Limb (tissue), 2 donors: ENCODE results near the gene CCDC172.
A peak's percentile ranks its signal among the peaks of the same experiment; 100 is the strongest.

Source experiments
- DNase-seq, 2 donors: peaks; one replicate each; pipeline ENCODE4 v3.0.0-alpha.2; 2016; ENCODE audit errors: extremely low spot score in 2 of 2

CCDC172 gene, protein sequence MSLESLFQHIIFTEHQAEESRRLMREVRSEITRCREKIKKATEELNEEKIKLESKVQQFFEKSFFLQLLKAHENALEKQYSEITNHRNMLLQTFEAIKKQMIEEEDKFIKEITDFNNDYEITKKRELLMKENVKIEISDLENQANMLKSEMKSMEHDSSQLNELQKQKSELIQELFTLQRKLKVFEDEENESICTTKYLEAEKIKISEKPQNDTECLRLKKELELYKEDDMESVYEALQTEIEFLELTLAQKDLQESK

DNA sequence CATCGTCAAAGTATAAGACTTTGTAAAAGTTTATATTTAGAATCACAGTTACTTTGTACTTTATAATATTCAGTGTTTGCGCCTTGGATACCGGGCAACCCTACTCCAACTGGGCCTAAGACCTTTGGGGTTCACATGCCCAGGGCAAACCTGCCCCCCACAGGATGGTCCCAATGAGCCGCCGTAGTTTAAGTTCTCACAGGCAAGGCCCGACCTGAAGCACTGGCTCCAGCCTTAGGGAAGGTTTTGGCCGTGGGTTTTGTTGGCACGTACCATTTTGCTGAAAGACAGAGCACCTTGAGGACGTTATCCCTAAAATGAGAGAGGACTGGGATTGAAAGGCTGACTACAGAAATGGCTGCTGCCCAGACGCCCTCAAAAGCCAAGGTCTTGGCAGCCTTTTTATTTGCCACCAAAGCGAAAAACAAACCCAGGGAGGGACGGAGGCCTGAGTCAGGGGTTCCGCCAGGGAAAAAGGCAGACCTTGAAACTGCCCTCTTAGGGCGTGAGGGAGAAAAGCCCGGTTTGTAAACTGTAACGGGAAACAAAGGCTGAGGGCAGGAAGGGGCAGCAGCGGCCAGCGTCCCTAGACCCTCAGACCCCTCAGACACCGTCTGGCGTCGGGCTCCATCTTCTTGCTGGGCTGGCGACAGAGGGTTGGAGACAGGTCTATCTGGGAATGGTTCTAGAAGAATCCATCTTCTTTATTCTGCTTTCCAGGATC, at the start of gene CCDC172:
Gene CCDC172, plus strand, starts transcription at position 222 of the 724 bp plus-strand sequence. CDS start 564 bp downstream, outside the sequence.
- DNase-seq = no peak

DNA sequence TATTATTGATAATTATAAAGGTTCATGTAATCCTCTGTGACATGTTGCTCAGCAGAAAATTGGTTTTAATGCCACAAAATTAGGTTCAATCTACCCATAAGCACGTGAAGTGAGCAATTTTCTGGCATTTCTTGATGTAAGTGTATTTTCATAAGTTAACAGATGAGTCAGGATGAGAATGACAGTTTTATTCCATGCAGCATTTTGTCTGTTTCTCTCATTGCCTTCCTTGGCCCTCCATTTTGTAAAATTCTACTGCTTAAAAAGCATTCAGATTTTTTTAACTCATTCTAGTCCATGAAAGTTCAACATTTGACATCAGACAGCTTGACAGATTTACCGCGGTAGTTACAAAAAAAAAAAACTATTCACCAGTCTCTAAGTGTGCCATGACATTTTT, 47.3 kb upstream of the CCDC172 start:
- no peak for DNase-seq

DNA sequence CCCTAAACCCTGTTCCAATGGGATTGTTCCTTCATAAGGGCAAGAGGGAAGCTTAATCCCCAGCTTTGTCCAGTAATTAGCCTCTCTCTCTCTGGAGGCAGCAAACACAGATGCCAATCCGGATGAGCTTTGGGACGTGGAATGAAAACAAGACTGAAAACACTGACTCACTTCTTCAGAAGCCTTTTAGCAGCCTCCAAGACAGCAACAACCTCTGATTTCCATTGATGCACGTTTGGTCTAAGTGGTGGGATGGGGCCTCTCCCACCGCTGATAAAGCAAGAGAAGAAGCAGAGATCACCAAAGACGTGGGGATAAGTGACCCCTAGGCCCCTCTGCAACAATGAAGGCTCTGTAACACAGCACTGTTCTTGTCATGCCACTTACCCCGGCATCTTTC, 45.4 kb upstream of the CCDC172 start:
- DNase-seq = no peak

DNA sequence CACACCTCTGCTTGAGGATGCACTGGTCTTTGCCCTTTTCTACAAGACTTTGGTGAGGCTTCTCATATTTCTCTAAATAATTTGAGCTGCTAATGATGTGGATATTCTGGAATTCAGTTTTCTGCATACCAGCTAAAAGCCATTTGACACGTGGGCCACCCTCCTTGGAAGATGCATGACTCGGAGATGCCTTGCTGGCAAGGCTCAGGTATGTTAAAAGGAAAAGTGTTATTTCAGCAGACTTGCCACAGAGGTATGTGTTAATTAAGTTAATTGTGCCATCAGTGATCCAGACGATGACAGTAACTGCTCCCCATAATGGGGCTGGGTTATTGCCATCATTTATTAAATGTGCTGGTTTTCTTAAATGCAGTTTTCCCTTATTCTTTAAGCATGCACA, 42.5 kb upstream of the CCDC172 start:
- DNase-seq = no peak

DNA sequence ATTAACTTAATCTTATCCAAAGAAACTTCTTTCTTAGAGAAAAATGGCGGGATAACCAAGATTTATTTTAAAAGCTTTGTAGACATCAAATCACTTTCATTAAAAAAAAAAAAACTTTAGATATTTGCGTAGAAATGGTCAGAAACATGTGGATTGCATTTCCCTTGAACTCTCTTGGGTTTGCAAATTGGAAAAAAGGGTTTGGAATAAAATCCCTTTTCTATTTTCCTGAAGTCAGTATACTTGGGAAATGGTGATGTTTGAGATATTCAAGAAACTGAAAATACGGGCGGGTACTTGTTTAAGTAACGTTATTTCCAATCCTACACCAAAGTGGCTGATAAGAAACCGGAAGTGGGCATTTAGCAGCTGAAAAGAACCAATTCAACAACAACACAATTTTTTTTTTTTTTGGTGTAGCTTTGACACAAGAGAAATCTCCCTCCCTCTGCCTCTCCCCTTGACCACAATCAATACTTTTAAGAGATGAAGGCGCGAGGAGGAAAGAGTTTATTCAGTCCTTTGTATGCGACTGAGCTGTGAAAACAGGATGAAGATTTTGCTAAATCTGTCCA, 37.5 kb upstream of the CCDC172 start:
- no peak for DNase-seq

DNA sequence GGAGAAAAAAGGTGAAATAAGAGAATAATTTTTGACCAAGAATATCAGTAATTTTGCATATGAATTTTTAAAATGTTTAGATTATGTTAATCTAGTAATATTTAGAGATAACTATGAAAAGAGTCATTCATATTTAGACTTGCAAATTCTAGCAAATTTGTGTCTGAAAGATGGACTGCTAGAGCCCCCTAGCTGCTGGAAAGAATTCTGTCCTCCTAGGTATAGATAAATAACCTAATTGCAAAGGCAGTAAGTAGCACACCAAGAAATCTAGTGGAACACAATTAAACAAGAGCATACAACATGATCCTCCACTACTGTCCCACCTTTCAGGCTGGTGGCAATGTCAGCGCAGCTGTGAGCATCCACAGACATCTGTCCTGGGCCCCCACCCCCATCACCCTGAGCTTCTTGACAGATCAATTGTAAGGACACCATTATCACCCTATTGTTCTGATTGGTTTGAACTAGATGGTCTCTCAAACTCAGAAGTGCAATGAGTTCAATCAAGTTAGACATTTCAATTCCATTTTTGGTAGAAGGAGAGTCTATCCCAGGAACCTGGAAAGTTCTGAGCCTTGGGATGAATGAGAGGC, 36.2 kb upstream of the CCDC172 start:
- peak in 1 of 2 donors; percentile 63 for DNase-seq

DNA sequence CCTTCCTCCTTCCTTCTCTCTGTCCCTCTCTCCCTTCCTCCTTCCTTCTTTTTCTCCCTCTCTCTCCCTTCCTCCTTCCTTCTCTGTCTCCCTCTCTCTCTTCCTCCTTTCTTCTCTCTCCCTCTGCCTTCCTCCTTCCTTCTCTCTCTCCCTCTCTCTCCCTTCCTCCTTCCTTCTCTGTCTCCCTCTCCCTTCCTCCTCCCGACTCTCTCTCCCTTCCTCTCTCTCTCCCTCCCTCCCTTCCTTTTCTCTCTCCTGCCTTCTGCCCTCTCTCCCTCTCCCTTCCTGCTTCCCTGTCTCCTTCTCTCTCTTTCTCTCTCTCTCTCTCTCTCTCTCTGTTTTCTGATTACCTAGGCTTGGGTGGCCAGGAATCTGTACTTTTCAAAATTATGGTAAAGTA, 34.6 kb upstream of the CCDC172 start:
- no peak for DNase-seq

DNA sequence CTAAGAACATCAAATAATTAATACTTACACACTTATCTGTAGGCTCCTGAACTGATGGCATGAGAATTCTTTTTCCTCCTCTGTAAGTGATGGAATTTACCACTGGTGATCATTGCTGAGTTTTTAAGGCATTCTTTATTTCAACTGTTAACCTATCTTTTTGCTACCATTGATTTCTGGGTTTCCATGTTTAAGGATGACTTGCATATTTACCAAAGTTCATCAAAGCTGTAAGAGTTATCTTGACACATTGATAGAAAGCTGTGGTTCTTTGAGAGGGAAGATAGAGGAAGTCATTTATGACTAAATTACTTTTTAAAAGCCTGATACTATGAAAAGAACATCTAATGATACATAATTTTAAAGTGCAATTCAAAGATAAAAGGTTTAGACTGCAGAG, 31.8 kb upstream of the CCDC172 start:
- no peak for DNase-seq

DNA sequence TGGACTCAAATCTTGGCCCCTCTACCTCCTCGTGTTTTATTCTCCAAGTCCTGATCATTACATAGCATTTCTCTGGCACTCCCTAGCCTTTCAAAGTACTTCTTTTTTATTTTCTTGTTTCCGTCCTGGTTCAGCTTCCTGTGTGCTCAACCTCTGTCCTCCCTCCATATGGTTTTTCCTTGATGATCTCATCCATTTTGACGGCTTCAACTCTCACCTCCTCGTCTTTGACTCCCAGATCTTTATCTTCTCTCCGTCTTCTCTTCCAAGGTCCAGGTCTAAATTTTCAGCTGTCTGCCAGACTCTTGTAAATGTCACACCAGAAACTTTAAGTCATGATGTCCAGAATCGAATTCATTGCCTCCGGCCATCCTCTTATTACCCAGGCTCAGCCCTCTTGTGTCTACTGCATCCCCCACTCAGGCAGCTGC, 27.9 kb upstream of the CCDC172 start:
- no peak for DNase-seq

DNA sequence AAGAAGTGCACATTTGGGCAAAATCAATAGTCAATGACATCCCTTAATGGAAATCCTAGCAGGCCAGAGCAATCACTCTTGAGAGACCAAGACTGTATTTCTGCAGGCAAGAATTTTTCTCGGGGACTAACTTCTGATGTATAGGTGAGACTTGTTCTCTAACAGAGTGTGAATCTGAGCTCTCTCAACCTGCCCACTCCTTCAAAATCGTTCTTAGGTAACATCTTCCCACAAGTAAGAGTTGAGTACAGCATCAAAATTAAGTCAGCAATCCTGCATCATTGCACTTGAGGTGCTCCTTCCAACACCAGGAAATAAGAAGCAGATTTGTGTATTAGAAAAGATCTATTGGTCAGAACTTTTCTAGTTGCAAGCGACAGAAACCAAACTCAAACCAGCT, 25.7 kb upstream of the CCDC172 start:
- no peak for DNase-seq

DNA sequence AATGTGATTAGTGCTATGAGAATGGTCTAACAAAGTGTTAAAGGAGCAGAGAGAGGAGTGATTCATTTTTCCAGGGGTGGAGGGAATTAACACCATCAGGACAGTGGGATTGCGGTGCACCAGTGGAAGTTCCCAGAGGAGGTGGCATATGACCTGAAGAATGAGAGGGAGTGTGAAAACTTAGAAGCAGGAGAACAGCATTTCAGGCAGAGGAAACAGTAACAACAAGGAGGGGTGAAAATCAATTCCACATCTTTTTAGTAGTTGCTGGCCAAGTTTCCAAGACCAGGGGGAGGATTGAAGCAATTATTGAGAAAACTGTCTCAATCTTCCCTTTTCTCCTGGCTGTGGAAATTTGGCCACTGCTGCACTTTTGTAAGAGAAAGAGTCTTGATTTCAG, 23.7 kb upstream of the CCDC172 start:
- DNase-seq = peak in 1 of 2 donors; percentile 44

DNA sequence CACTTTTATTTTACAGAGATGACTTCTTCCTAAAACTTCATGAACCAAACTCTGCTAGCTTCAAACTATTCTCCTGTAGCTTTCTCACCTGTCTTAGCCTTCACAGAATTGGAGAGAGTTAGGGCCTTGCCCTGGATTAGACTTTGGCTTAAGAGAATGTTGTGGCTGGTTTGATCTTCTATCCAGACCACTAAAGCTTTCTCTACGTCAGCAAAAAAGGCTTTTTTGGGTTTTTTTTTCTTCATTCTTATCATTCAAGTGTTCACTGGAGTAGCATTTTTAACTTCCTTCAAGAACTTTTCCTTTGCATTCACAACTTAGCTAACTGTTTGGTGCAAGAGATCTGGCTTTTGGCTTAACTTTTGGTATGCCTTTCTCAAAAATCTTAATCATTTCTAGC, 19.3 kb upstream of the CCDC172 start:
- DNase-seq = no peak

DNA sequence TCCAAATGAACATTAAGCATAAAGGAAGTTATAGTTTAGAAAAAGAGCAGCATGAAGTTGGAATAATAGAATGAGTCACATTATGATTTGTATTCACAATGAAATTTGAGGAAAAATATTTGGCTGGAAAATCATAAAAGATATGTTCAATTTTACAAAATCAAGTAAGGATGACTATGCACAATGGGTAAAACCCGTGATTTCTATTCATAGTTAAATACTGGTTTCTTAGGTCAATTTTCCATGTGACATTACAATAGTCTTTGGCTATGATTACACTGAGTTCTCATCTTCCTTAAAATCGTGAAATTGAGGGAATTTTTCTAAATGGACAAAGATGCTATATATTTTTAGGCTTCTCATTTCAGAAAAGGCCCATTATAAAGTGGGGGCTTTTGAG, 17.4 kb upstream of the CCDC172 start:
- DNase-seq = no peak

DNA sequence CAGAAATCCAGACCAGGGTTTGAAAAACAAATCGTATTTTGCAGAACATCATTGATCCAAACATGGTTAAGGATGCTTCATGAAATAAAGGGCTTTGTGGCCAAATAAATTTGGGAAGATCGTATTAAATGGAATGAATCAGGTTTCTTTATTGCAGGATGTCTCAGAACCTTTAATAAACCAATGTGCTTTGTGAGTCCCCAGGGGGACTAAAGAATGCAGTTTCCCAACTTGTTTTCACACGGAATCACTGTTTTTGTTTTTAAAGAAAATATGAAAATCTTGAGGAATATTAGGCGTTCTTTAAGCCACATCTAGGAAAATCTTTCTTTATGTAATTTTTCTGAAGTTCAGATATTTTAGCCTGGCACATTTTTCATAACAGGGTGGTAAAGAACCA, 16.8 kb upstream of the CCDC172 start:
- DNase-seq = no peak

DNA sequence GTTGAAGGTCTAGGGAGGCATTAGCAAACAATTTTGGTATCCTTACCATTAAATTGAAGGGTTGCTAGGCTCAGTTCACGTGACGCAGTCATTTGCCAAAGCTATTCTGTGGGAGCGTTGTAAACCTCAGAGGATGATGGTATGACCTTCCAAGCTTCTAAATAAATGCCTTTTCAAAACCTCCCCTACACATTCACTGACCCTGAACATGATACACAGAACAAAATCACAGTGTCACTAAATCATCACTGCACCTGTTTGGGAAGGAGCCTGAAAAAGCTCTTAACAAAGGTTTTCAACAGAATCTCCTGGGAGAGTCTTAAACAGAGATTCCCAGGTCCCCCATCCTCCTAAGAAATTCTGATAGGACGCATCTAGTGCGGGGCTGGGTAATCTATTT, 13.2 kb upstream of the CCDC172 start:
- no peak for DNase-seq

DNA sequence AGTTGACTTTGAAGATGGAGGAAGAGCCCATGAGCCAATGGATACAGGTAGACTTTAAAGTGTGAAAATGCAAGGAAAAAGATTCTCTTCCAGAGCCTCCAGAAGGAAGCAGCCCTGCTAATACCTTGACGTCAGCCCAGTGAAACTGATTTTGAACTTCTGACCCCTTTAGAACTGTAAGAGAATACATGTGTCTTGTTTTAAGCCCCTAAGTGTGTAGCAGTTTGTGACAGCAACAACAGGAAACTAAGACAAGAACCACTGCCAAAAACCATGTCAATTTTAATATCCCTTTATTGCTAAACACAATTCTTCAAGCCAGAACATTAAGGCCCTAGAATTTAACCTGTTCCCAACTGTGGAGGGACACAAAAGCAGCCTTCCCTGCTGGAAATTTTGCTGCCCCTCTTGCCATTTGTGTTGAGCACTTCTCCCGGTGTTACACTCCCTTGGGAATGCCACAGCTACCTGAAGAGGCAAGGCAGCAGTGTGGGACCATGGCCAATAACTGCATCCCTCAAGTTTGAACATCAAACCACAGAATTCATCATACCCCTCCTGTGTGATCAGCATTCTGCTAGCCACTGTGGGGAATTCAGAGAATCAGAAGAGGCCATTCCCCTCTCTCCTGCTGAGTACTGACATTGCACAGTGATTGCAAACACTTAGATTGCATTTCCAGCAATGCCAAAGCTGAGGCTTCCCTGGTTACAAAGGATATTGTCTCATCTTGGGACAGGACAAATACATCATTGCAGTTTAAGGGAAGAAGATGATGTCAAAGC, 12.3 kb upstream of the CCDC172 start:
- DNase-seq = peak in 1 of 2 donors; percentile 30

DNA sequence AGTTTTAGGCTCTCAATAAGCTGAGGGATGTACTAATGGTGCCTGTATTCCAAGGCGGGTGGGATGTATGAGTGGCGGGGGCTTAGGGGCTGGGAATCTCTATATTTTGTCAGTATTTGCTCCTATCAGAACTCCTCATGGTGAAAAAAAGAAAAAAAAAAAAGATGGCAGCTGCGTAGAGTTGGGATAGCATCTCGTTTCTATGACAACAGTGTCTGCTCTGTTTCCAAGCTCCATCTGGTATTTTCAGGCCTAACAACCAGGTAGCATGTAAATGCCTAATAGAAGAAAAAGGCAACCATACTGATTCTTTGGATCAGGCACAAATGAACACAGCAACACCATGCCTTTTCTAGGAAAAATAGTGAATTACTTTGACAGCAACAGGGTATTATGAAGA, 11.7 kb upstream of the CCDC172 start:
- DNase-seq = no peak

DNA sequence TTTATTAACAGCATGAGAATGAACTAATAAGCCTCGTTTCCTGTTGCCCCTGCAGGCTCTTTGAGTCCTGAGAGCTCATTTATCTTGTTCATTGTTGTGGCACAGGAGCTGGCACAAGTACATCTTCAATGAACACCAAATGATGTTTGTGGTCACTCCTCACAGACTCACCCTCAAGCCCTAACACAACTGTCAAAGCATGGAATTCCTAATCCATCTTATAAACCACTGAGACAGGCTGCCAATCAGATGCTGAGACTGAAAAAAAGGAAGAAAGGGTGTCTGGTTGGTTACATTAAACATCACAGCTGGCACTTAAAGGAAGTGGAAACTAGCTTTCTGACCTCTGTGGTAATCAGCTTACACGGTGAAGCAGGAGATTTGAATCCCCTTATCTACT, 7.7 kb upstream of the CCDC172 start:
- no peak for DNase-seq

DNA sequence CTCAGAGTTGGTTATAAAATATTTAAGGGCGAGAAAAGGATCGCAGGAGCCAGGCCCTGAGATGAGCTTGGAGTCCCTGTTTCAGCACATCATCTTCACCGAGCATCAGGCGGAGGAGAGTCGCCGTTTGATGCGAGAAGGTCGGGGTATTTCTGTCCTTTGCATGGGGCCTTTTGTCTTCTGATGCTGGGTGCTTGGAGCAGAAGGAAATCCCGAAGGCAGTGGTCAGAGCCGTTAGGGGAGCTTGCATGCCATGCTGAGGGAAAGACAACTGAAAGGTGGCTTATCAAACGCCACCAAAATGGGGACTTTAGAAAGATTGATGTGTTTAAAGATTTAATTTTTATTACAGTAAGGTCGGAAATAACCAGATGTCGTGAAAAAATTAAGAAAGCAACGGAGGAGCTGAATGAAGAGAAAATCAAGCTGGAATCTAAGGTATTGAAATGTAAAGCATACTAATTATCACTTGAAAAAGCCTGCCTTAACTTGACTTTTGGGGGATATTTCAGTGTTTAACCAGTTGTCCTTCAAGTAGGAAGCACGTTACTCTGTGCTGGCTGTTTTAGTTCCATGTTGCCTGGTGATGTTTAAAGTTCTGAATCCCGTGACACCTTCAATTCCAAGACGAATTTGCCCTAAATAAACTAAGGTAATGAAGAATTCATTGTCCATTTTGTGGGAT, 845 bp downstream of the CCDC172 start:
- no peak for DNase-seq

DNA sequence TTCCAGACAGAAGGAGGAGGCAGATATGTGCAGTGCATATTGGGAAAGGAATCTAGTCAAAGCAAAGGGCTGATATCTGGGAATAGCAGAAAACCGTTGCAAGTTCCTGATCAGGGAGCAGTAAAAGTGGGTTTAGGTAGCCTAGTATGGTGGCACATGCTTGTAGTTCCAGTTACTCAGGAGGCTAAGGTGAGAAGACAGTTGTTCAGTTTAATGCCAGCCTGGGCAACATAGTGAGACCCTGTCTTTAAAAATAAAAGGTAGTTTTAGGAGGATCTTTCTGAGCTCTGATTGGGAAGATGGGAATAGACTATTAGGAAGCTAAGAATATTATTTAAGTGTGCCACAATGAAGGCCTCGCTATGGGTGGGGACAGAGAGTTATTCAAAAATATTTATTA, 1.7 kb downstream of the CCDC172 start:
- DNase-seq = no peak

DNA sequence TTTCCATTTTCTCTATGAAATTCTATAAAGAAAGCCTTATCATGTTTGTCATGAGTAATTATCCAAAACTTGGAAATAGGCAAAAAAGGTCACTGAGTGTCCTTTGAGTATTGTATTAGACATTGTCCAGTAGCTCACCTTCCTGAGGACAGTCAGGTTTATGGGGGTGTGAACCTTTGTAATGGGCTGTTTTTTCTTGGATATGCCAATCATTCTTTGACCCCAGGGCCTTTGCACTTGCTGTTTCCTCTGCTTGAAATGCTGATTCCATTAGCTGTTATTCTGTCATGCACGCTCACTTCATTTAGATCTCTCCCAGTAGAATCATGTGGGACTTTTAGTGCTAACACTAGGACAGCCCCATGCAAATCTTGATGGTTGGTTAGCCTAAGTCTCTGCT, 4.9 kb downstream of the CCDC172 start:
- DNase-seq = no peak
